ENCODE measurements around the gene PPP1R8.
"Not testable (repeated sequence)": the region's sequence is repeated elsewhere in the genome, so short reads cannot be mapped to it uniquely, and the experiment has no call there.

Gene PPP1R8

GRCh38 chr1:27833470-27833869, 2.9 kb downstream of the PPP1R8 start:
- DNase-seq, result no peak

- DNase-seq, result no peak
Measured at GRCh38 chr1:27835046-27835445, 4.5 kb downstream of the PPP1R8 start.

- no peak for DNase-seq
Measured at GRCh38 chr1:27835501-27835900, 4.9 kb downstream of the PPP1R8 start.

GRCh38 chr1:27849951-27850350, 19.4 kb downstream of the PPP1R8 start:
- no peak for DNase-seq

- no peak for DNase-seq
Measured at GRCh38 chr1:27855085-27855484, 24.5 kb downstream of the PPP1R8 start.

GRCh38 chr1:27856561-27857343, 26.2 kb downstream of the PPP1R8 start:
- DNase-seq, result no peak

- DNase-seq, result not testable (repeated sequence)
Measured at GRCh38 chr1:27857552-27857951, 27.0 kb downstream of the PPP1R8 start.

GRCh38 chr1:27858072-27858948, 27.7 kb downstream of the PPP1R8 start:
- DNase-seq, result peak; percentile 81

- DNase-seq, result no peak
Measured at GRCh38 chr1:27858949-27859576, 28.5 kb downstream of the PPP1R8 start.

GRCh38 chr1:27861436-27861835, 30.9 kb downstream of the PPP1R8 start:
- no peak for DNase-seq

- no peak for DNase-seq
Measured at GRCh38 chr1:27862004-27862403, 31.4 kb downstream of the PPP1R8 start.

GRCh38 chr1:27862671-27863537, 32.3 kb downstream of the PPP1R8 start:
- peak; percentile 95 for DNase-seq

GRCh38 chr1:27863538-27863915, 32.9 kb downstream of the PPP1R8 start:
- no peak for DNase-seq

GRCh38 chr1:27864264-27864895, 33.8 kb downstream of the PPP1R8 start:
- no peak for DNase-seq

GRCh38 chr1:27865821-27866220, 35.2 kb downstream of the PPP1R8 start:
- no peak for DNase-seq

GRCh38 chr1:27868556-27868931, 38.0 kb downstream of the PPP1R8 start:
- no peak for DNase-seq

- DNase-seq, result no peak
Measured at GRCh38 chr1:27868932-27869718, 38.5 kb downstream of the PPP1R8 start.

GRCh38 chr1:27869719-27870085, 39.1 kb downstream of the PPP1R8 start:
- no peak for DNase-seq

- not testable (repeated sequence) for DNase-seq
Measured at GRCh38 chr1:27871076-27871475, 40.5 kb downstream of the PPP1R8 start.

- peak; percentile 52 for DNase-seq
Measured at GRCh38 chr1:27872059-27872801, 41.6 kb downstream of the PPP1R8 start, which contains the start of gene THEMIS2. Gene THEMIS2 (plus strand): TSS chr1:27872544. CDS start chr1:27872572, 28 bp downstream.

All from fibroblast of skin of right biceps (primary cell).